ENCODE data around the gene CBX1. TPM values are rescaled to one million over a fixed set of nuclear protein-coding genes. Genes with fewer than 3 reads are reported as not detected.
A peak's percentile ranks its signal among the peaks of the same experiment; 100 is the strongest.

CBX1 gene
- total RNA-seq, 1 donor from 2014 or later, result 31.2 TPM

GRCh38 chr17:48125829-48126531 is 24.7 kb upstream of the CBX1 start:
- DNase-seq (ENCODE audit: low spot score), result no peak
- intact Hi-C loops (cut with DNase I), result no loop called here

- intact Hi-C loops (cut with DNase I), result no loop called here
These were observed 22.6 kb upstream of the CBX1 start for GRCh38 chr17:48123776-48124388.

GRCh38 chr17:48123111-48123510 is 21.8 kb upstream of the CBX1 start:
- no peak for DNase-seq (ENCODE audit: low spot score)
- intact Hi-C loops (cut with DNase I), result no loop called here

More at GRCh38 chr17:48123776-48124388, 22.6 kb upstream of the CBX1 start:
- DNase-seq (ENCODE audit: low spot score), result no peak

- intact Hi-C loops (cut with DNase I), result no loop called here
- no peak for DNase-seq (ENCODE audit: low spot score)
These were observed 21.4 kb upstream of the CBX1 start for GRCh38 chr17:48122665-48123045.

- DNase-seq (ENCODE audit: low spot score), result no peak
- intact Hi-C loops (cut with DNase I), result no loop called here
These were observed 20.8 kb upstream of the CBX1 start for GRCh38 chr17:48121923-48122664.

- intact Hi-C loops (cut with DNase I), result no loop called here
These were observed 12.0 kb upstream of the CBX1 start for GRCh38 chr17:48113201-48113676.

GRCh38 chr17:48111937-48112241 is 10.6 kb upstream of the CBX1 start:
- intact Hi-C loops (cut with DNase I), result no loop called here
- no peak for DNase-seq (ENCODE audit: low spot score)

More at GRCh38 chr17:48113201-48113676, 12.0 kb upstream of the CBX1 start:
- DNase-seq (ENCODE audit: low spot score), result peak; percentile 79

GRCh38 chr17:48110761-48111160 is 9.5 kb upstream of the CBX1 start:
- intact Hi-C loops (cut with DNase I), result no loop called here
- DNase-seq (ENCODE audit: low spot score), result no peak

GRCh38 chr17:48107137-48108055 is 6.1 kb upstream of the CBX1 start, which contains the start of gene SNX11:
SNX11 (plus strand) TSS chr17:48107766; CDS start chr17:48112044, 4,278 bp downstream.
- intact Hi-C loops (cut with DNase I), result no loop called here
- peak; percentile 95 for DNase-seq (ENCODE audit: low spot score)

- no peak for DNase-seq (ENCODE audit: low spot score)
- intact Hi-C loops (cut with DNase I), result no loop called here
These were observed 5.5 kb upstream of the CBX1 start for GRCh38 chr17:48106802-48107136.

- DNase-seq (ENCODE audit: low spot score), result no peak
- intact Hi-C loops (cut with DNase I), result no loop called here
These were observed 3.2 kb upstream of the CBX1 start for GRCh38 chr17:48104440-48104839.

GRCh38 chr17:48102798-48103715 is 1.8 kb upstream of the CBX1 start:
- no peak for DNase-seq (ENCODE audit: low spot score)
- intact Hi-C loops (cut with DNase I), result no loop called here

GRCh38 chr17:48102043-48102750 is 919 bp upstream of the CBX1 start:
- intact Hi-C loops (cut with DNase I), result no loop called here
- DNase-seq (ENCODE audit: low spot score), result no peak

- intact Hi-C loops (cut with DNase I), result no loop called here
These were observed 677 bp downstream of the CBX1 start for GRCh38 chr17:48100591-48101011.

GRCh38 chr17:48100160-48100559 is 1.1 kb downstream of the CBX1 start:
- intact Hi-C loops (cut with DNase I), result no loop called here

More at GRCh38 chr17:48100591-48101011, 677 bp downstream of the CBX1 start:
- DNase-seq (ENCODE audit: low spot score), result no peak

GRCh38 chr17:48095611-48096010 is 5.7 kb downstream of the CBX1 start:
- DNase-seq (ENCODE audit: low spot score), result no peak
- intact Hi-C loops (cut with DNase I), result no loop called here

More at GRCh38 chr17:48100160-48100559, 1.1 kb downstream of the CBX1 start:
- DNase-seq (ENCODE audit: low spot score), result no peak

- intact Hi-C loops (cut with DNase I), result no loop called here
- DNase-seq (ENCODE audit: low spot score), result no peak
These were observed 7.8 kb downstream of the CBX1 start for GRCh38 chr17:48093341-48094045.
